Amniotic epithelial cell (primary cell): ENCODE data around the gene CLEC5A.
A peak's percentile ranks its signal among the peaks of the same experiment; 100 is the strongest.
"Not testable (repeated sequence)": the region's sequence is repeated elsewhere in the genome, so short reads cannot be mapped to it uniquely, and the experiment has no call there.

Experiments
- DNase-seq: peaks from one replicate; pipeline ENCODE4 v3.0.0-alpha.2; 2010; ENCODE audit warnings: low read depth

Gene CLEC5A

GRCh38 chr7:141949021-141949420, 2.2 kb upstream of the CLEC5A start:
- DNase-seq: no peak

- DNase-seq: peak; percentile 7
Observed at GRCh38 chr7:141945356-141945755, 1.4 kb downstream of the CLEC5A start.

- DNase-seq: no peak
Observed at GRCh38 chr7:141944811-141945210, 2.0 kb downstream of the CLEC5A start.

GRCh38 chr7:141943846-141944245, 2.9 kb downstream of the CLEC5A start:
- DNase-seq: no peak

GRCh38 chr7:141941075-141941474, 5.7 kb downstream of the CLEC5A start:
- DNase-seq: no peak

GRCh38 chr7:141930211-141930610, 16.6 kb downstream of the CLEC5A start:
- DNase-seq: no peak

GRCh38 chr7:141928845-141929195, 18.0 kb downstream of the CLEC5A start:
- no peak for DNase-seq

GRCh38 chr7:141928146-141928844, 18.5 kb downstream of the CLEC5A start:
- no peak for DNase-seq

GRCh38 chr7:141920281-141920680, 26.5 kb downstream of the CLEC5A start:
- no peak for DNase-seq

- no peak for DNase-seq
Observed at GRCh38 chr7:141916099-141916498, 30.7 kb downstream of the CLEC5A start, which contains the start of gene OR9A4. TSS of gene OR9A4 (plus strand) at chr7:141916399. CDS start at chr7:141918876, 2,477 bp downstream.

GRCh38 chr7:141915565-141915964, 31.2 kb downstream of the CLEC5A start:
- DNase-seq: no peak

- DNase-seq: no peak
Observed at GRCh38 chr7:141911391-141911790, 35.4 kb downstream of the CLEC5A start.

- no peak for DNase-seq
Observed at GRCh38 chr7:141906285-141906684, 40.5 kb downstream of the CLEC5A start.

GRCh38 chr7:141899366-141899765, 47.4 kb downstream of the CLEC5A start:
- not testable (repeated sequence) for DNase-seq

GRCh38 chr7:141891336-141891735, 55.4 kb downstream of the CLEC5A start:
- DNase-seq: no peak

- no peak for DNase-seq
Observed at GRCh38 chr7:141889321-141889720, 57.5 kb downstream of the CLEC5A start.

GRCh38 chr7:141884539-141885225, 62.1 kb downstream of the CLEC5A start:
- DNase-seq: no peak

- DNase-seq: no peak
Observed at GRCh38 chr7:141880960-141881359, 65.8 kb downstream of the CLEC5A start.

GRCh38 chr7:141877365-141877764, 69.4 kb downstream of the CLEC5A start:
- DNase-seq: no peak
